HepG2 (cell line): ENCODE results near the gene GALNT18. TPM values are rescaled to one million over a fixed set of nuclear protein-coding genes. Genes with fewer than 3 reads are reported as not detected.

ENCODE experiments used
- ATAC-seq: fragments of 200-7000 bp; cut with Tn5 transposase; 3 replicates; pipeline ENCODE4 v1.9.1; 2020; ENCODE audit warnings: mild to moderate bottlenecking, moderate library complexity
- BruUV-seq: library from RNA; stranded (reverse); fragments of 400-500 nt; replicated peaks from 2 replicates; lab custom pipeline; 2021; lab: Mats Ljungman, UMichigan
- CTCF ChIA-PET: fragments of 300-600 bp; formaldehyde crosslinking; extraction: SDS; loops from one replicate; lab custom pipeline; 2021; ENCODE audit warnings: low total read pairs, inconsistent platforms, low intra/inter-chr PET ratio; lab: Yijun Ruan, JAX
- POLR2A ChIA-PET: fragments of 350-600 bp; sonication (Branson Sonifier 250); formaldehyde crosslinking; loops from one replicate; lab custom pipeline; 2020; ENCODE audit warnings: antibody characterized with exemption, inconsistent platforms; lab: Yijun Ruan, JAX
- DNase-seq: peaks from one replicate; pipeline ENCODE4 v3.0.0-alpha.2; 2015; ENCODE audit warnings: low spot score
- FAIRE-seq: peaks from 3 replicates; lab custom pipeline; 2011; peaks lifted over from hg19 to GRCh38; lab: Jason Lieb, UNC
- H2AFZ ChIP-seq: one replicate; pipeline ENCODE4 v1.6.1; 2011; ENCODE audit warnings: low read length, inconsistent platforms
- H3K27ac ChIP-seq: fragments of 300-600 bp; 3 replicates; pipeline ENCODE4 v1.8.0; 2011; ENCODE audit warnings: mixed run types, mild to moderate bottlenecking, mixed read lengths, low read length, inconsistent platforms; ENCODE audit not compliant: insufficient read depth; ENCODE audit errors: extremely low read length
- H3K27me3 ChIP-seq, 2 experiments: fragments of 200-600 bp in 1 of 2; 2 replicates in 1 of 2; 3 replicates in 1 of 2; pipeline versions ENCODE4 v1.6.0 to v1.8.0; 2011; ENCODE audit warnings: low read length in 2 of 2, mild to moderate bottlenecking in 2 of 2, moderate library complexity in 2 of 2, inconsistent platforms in 1 of 2; ENCODE audit not compliant: insufficient read depth in 2 of 2, control insufficient read depth in 1 of 2
- H3K36me3 ChIP-seq, 2 experiments: fragments of 200-600 bp in 1 of 2; replicated peaks in 1 of 2; 2 replicates in 1 of 2; 3 replicates in 1 of 2; pipeline versions ENCODE4 v1.5.1 to v1.8.0; 2011; ENCODE audit warnings: low read length in 2 of 2, inconsistent platforms in 1 of 2; ENCODE audit not compliant: insufficient read depth in 2 of 2, control insufficient read depth in 1 of 2
- H3K4me1 ChIP-seq: 2 replicates; pipeline ENCODE4 v1.5.1; 2012; ENCODE audit warnings: low read length, inconsistent platforms; ENCODE audit not compliant: insufficient read depth
- H3K4me2 ChIP-seq: 2 replicates; pipeline ENCODE4 v1.6.0; 2011; ENCODE audit warnings: low read depth, low read length, inconsistent platforms
- H3K4me3 ChIP-seq, 3 experiments: fragments of 200-600 bp in 1 of 3; sonication (generic), shearing (Covaris generic) in 1 of 3; replicated peaks in 1 of 3; 2 replicates each; pipeline ENCODE4 v1.5.1; 2011 to 2016; ENCODE audit warnings: low read length in 3 of 3, inconsistent platforms in 2 of 3, low read depth in 2 of 3, mild to moderate bottlenecking in 2 of 3, control low read depth in 1 of 3, mixed read lengths in 1 of 3; ENCODE audit not compliant: insufficient read depth in 1 of 3
- H3K79me2 ChIP-seq: one replicate; pipeline ENCODE4 v1.6.1; 2011; ENCODE audit warnings: low read length, inconsistent platforms; ENCODE audit not compliant: insufficient read depth
- H3K9ac ChIP-seq: 2 replicates; pipeline ENCODE4 v1.6.0; 2011; ENCODE audit warnings: mild to moderate bottlenecking, low read depth, low read length, inconsistent platforms; ENCODE audit not compliant: insufficient read depth
- H3K9me3 ChIP-seq: 2 replicates; pipeline ENCODE4 v1.5.1; 2012; ENCODE audit warnings: mild to moderate bottlenecking, low read length
- H4K20me1 ChIP-seq: 2 replicates; pipeline ENCODE4 v1.6.0; 2011; ENCODE audit warnings: inconsistent platforms, mild to moderate bottlenecking, low read length, moderate library complexity; ENCODE audit not compliant: insufficient read depth
- DNMT1 ChIP-seq: sonication (generic); formaldehyde crosslinking; IDR thresholded peaks from 2 replicates; pipeline ENCODE4 v1.5.1; 2020; ENCODE audit warnings: mild to moderate bottlenecking, missing genetic modification reagents
- ESRRA ChIP-seq: sonication (generic); formaldehyde crosslinking; IDR thresholded peaks from 2 replicates; pipeline ENCODE4 v1.5.1; 2020; ENCODE audit warnings: mild to moderate bottlenecking, low read depth, missing genetic modification reagents
- FOXK2 ChIP-seq: fragments of 450-650 bp; IDR thresholded peaks from 2 replicates; pipeline ENCODE4 v1.6.1; 2016
- HNF4G ChIP-seq, 2 experiments: sonication (generic) in 1 of 2; formaldehyde crosslinking in 1 of 2; IDR thresholded peaks; 2 replicates each; pipeline versions ENCODE4 v1.4.0 to v1.6.1; 2011 to 2020; ENCODE audit warnings: borderline replicate concordance in 2 of 2, low read depth in 2 of 2, mild to moderate bottlenecking in 2 of 2, low read length in 1 of 2, missing genetic modification reagents in 1 of 2, moderate library complexity in 1 of 2
- MIER3 ChIP-seq: IDR thresholded peaks from 2 replicates; pipeline ENCODE4 v1.6.1; 2016; ENCODE audit warnings: missing compliant biosample characterization, borderline replicate concordance
- PPARG ChIP-seq: conservative IDR thresholded peaks from 2 replicates; pipeline ENCODE4 v1.6.1; 2016; ENCODE audit warnings: missing biosample characterization, missing genetic modification reagents
- SETDB1 ChIP-seq: sonication (generic); formaldehyde crosslinking; IDR thresholded peaks from 2 replicates; pipeline ENCODE4 v1.5.1; 2020; ENCODE audit warnings: missing genetic modification reagents, mild to moderate bottlenecking, borderline replicate concordance
- ZNF296 ChIP-seq: sonication (generic); formaldehyde crosslinking; conservative IDR thresholded peaks from 2 replicates; pipeline ENCODE4 v1.5.0; 2020; ENCODE audit warnings: mild to moderate bottlenecking, missing genetic modification reagents
- ZNF33A ChIP-seq: sonication (generic); formaldehyde crosslinking; IDR thresholded peaks from 2 replicates; pipeline ENCODE4 v1.5.1; 2020; ENCODE audit warnings: missing genetic modification reagents, mild to moderate bottlenecking, moderate library complexity, borderline replicate concordance
- ZSCAN9 ChIP-seq: IDR thresholded peaks from 2 replicates; pipeline ENCODE4 v1.6.1; 2016; ENCODE audit warnings: borderline replicate concordance
- WGBS: methylation state at CpG from one replicate; pipeline ENCODE4 v1.1.6; 2017; ENCODE audit warnings: low lambda C conversion rate; 5-methylcytosine and 5-hydroxymethylcytosine counted together
- in situ Hi-C: cut with HindIII; loops from 2 replicates; pipeline ENCODE4 v1.10.0; 2017; ENCODE audit warnings: low pct_unique_long_range_greater_than_20kb; ENCODE audit not compliant: extremely low pct_ligation_motif_present
- intact Hi-C: fragments of 100-400 bp; cut with micrococcal nuclease; formaldehyde crosslinking; loops from one replicate; pipeline ENCODE4 v1.10.0; 2022; ENCODE audit not compliant: unreplicated experiment
- polyA plus RNA-seq, 8 experiments: library from polyadenylated mRNA; depleted of rRNA in 3 of 8; stranded (reverse) in 7 of 8; unstranded in 1 of 8; fragments of >200 nt; fragmentation: Illumina TruSeq in 4 of 8; extraction: Trizol in 4 of 8; gene quantifications; 2 replicates each; pipeline versions ENCODE4 v1.2.1 to v1.2.3, GENCODE V29; 2011 to 2016; ENCODE audit warnings: low read depth in 4 of 8, missing spikeins in 1 of 8, mixed read lengths in 1 of 8; ENCODE audit not compliant: insufficient read depth in 1 of 8
- total RNA-seq, 5 experiments: library from RNA; depleted of rRNA; stranded (reverse); fragments of >200 nt; fragmentation: Illumina TruSeq; extraction: Trizol; gene quantifications; 2 replicates each; pipeline ENCODE4 v1.2.3, GENCODE V29; 2016; ENCODE audit warnings: low read depth in 1 of 5
- TF ChIP-seq, protein P1 (sequence below): sonication (generic); formaldehyde crosslinking; IDR thresholded peaks from 2 replicates; pipeline ENCODE4 v1.4.0; 2020; ENCODE audit warnings: low read depth, mild to moderate bottlenecking, missing genetic modification reagents
- TF ChIP-seq, protein P2 (sequence below): IDR thresholded peaks from 2 replicates; pipeline ENCODE4 v1.6.1; 2016; ENCODE audit warnings: control low read depth
- TF ChIP-seq, protein P3 (sequence below): sonication (generic); formaldehyde crosslinking; IDR thresholded peaks from 2 replicates; pipeline ENCODE4 v1.4.0; 2020; ENCODE audit warnings: missing genetic modification reagents
- TF ChIP-seq, protein P4 (sequence below): sonication (generic); formaldehyde crosslinking; IDR thresholded peaks from 2 replicates; pipeline ENCODE4 v1.5.1; 2020; ENCODE audit warnings: mild to moderate bottlenecking, moderate library complexity, missing genetic modification reagents
- TF ChIP-seq, protein P5 (sequence below): sonication (generic); formaldehyde crosslinking; IDR thresholded peaks from 2 replicates; pipeline ENCODE4 v1.8.0; 2022; ENCODE audit warnings: mild to moderate bottlenecking, missing genetic modification reagents, moderate library complexity

Gene GALNT18
- total and polyA plus RNA-seq, 2 of the 13 experiments (the other 11 are each of a cell fraction or from before 2014, with no cell fraction given): 0.11 TPM; not detected in 1

DNA sequence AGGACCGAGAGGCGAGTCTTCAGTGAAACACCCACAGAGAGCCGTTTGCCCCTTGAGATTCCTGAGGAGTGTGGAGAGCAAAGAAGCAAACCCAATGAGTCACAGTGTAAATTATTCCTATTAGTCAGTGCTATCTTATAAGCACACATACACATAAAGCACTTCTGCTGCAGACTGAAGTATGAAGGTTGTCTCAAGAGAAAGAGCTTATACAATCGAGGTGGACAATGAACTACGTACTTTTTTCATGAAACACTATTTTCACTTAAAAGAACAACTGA, 37.3 kb downstream of the GALNT18 start:
- Histone ChIP-seq H4K20me1 (no peaks in the 10 kb centered on the region), H3K27ac (no peak overlapping the region), H3K27me3 (peaks cover 1 to 13% of the 10 kb centered on the region in 2 experiments; a peak in 2 of 5 replicates), H2AFZ (no peak overlapping the region), H3K9me3 (no peaks in the 10 kb centered on the region), H3K9ac (no peak overlapping the region), H3K4me2 (no peak overlapping the region), H3K4me1 (no peaks in the 10 kb centered on the region), H3K4me3 (no peak overlapping the region), H3K79me2 (no peaks in the 10 kb centered on the region), H3K36me3 (no peaks in the 10 kb centered on the region)
- no TSS peak for BruUV-seq
- TF ChIP-seq FOXK2 (no peak), ESRRA (CRISPR knock-in tag) (no peak), PPARG (CRISPR knock-in tag) (no peak), DNMT1 (CRISPR knock-in tag) (no peak), HNF4G (IDR thresholded peaks at IDR 0.05; ENCODE audit: borderline replicate concordance, low read depth, low read length) (no peak), HNF4G (CRISPR knock-in tag; IDR thresholded peaks at IDR 0.05; ENCODE audit: borderline replicate concordance, low read depth) (no peak), ZNF33A (no peak), ZSCAN9 (no peak), ZNF296 (CRISPR knock-in tag) (no peak), SETDB1 (CRISPR knock-in tag) (no peak), MIER3 (no peak)
- TF ChIP-seq, protein P1, sequence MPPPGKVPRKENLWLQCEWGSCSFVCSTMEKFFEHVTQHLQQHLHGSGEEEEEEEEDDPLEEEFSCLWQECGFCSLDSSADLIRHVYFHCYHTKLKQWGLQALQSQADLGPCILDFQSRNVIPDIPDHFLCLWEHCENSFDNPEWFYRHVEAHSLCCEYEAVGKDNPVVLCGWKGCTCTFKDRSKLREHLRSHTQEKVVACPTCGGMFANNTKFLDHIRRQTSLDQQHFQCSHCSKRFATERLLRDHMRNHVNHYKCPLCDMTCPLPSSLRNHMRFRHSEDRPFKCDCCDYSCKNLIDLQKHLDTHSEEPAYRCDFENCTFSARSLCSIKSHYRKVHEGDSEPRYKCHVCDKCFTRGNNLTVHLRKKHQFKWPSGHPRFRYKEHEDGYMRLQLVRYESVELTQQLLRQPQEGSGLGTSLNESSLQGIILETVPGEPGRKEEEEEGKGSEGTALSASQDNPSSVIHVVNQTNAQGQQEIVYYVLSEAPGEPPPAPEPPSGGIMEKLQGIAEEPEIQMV: no peak
- TF ChIP-seq, protein P2, sequence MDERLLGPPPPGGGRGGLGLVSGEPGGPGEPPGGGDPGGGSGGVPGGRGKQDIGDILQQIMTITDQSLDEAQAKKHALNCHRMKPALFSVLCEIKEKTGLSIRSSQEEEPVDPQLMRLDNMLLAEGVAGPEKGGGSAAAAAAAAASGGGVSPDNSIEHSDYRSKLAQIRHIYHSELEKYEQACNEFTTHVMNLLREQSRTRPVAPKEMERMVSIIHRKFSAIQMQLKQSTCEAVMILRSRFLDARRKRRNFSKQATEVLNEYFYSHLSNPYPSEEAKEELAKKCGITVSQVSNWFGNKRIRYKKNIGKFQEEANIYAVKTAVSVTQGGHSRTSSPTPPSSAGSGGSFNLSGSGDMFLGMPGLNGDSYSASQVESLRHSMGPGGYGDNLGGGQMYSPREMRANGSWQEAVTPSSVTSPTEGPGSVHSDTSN (CRISPR knock-in tag): no peak
- TF ChIP-seq, protein P3, sequence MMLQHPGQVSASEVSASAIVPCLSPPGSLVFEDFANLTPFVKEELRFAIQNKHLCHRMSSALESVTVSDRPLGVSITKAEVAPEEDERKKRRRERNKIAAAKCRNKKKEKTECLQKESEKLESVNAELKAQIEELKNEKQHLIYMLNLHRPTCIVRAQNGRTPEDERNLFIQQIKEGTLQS: no peak
- TF ChIP-seq, protein P4, sequence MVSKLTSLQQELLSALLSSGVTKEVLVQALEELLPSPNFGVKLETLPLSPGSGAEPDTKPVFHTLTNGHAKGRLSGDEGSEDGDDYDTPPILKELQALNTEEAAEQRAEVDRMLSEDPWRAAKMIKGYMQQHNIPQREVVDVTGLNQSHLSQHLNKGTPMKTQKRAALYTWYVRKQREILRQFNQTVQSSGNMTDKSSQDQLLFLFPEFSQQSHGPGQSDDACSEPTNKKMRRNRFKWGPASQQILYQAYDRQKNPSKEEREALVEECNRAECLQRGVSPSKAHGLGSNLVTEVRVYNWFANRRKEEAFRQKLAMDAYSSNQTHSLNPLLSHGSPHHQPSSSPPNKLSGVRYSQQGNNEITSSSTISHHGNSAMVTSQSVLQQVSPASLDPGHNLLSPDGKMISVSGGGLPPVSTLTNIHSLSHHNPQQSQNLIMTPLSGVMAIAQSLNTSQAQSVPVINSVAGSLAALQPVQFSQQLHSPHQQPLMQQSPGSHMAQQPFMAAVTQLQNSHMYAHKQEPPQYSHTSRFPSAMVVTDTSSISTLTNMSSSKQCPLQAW (CRISPR knock-in tag): no peak
- TF ChIP-seq, protein P5, sequence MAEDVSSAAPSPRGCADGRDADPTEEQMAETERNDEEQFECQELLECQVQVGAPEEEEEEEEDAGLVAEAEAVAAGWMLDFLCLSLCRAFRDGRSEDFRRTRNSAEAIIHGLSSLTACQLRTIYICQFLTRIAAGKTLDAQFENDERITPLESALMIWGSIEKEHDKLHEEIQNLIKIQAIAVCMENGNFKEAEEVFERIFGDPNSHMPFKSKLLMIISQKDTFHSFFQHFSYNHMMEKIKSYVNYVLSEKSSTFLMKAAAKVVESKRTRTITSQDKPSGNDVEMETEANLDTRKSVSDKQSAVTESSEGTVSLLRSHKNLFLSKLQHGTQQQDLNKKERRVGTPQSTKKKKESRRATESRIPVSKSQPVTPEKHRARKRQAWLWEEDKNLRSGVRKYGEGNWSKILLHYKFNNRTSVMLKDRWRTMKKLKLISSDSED: no peak
- ChIA-PET POLR2A (no interaction called here), CTCF (no interaction called here)
- no peak for FAIRE-seq
- ATAC-seq: no peak
- DNase-seq: no peak
- in situ Hi-C loops: no loop called here
- WGBS: 8% methylated on average over 5 of the region's 5 CpGs
- intact Hi-C loops: no loop called here
